GM18868 (cell line): ENCODE measurements around the gene UVRAG.
A peak's percentile ranks its signal among the peaks of the same experiment; 100 is the strongest.

Source experiments
- ATAC-seq: cut with Tn5 transposase; IDR thresholded peaks from one replicate; pipeline ENCODE4 v1.9.1; 2021; ENCODE audit warnings: mild to moderate bottlenecking, moderate library complexity; ENCODE audit not compliant: unreplicated experiment

UVRAG gene

GRCh38 chr11:75802913-75803820 is 11.8 kb upstream of the UVRAG start:
- peak; percentile 69 for ATAC-seq

GRCh38 chr11:75809111-75809510 is 5.9 kb upstream of the UVRAG start:
- no peak for ATAC-seq

- no peak for ATAC-seq
Observed at GRCh38 chr11:75809991-75810390, 5.0 kb upstream of the UVRAG start.

GRCh38 chr11:75810637-75811390 is 4.2 kb upstream of the UVRAG start:
- ATAC-seq: peak; percentile 24

GRCh38 chr11:75811485-75811884 is 3.5 kb upstream of the UVRAG start:
- ATAC-seq: no peak

GRCh38 chr11:75812542-75813040 is 2.4 kb upstream of the UVRAG start:
- ATAC-seq: no peak

GRCh38 chr11:75813124-75813523 is 1.9 kb upstream of the UVRAG start:
- peak; percentile 20 for ATAC-seq

GRCh38 chr11:75813622-75814039 is 1.4 kb upstream of the UVRAG start:
- ATAC-seq: no peak

- ATAC-seq: peak; percentile 28
Observed at GRCh38 chr11:75814363-75814676, 690 bp upstream of the UVRAG start.

GRCh38 chr11:75815345-75816168 is 547 bp downstream of the UVRAG start:
- peak; percentile 11 for ATAC-seq

- no peak for ATAC-seq
Observed at GRCh38 chr11:75816561-75817239, 1.7 kb downstream of the UVRAG start.

- ATAC-seq: no peak
Observed at GRCh38 chr11:75820645-75821044, 5.6 kb downstream of the UVRAG start.

GRCh38 chr11:75821202-75821601 is 6.2 kb downstream of the UVRAG start:
- ATAC-seq: no peak

- no peak for ATAC-seq
Observed at GRCh38 chr11:75822541-75822940, 7.5 kb downstream of the UVRAG start.

GRCh38 chr11:75823415-75823814 is 8.4 kb downstream of the UVRAG start:
- no peak for ATAC-seq

GRCh38 chr11:75823946-75824345 is 8.9 kb downstream of the UVRAG start:
- no peak for ATAC-seq

- no peak for ATAC-seq
Observed at GRCh38 chr11:75826461-75827230, 11.6 kb downstream of the UVRAG start.

GRCh38 chr11:75827562-75827961 is 12.6 kb downstream of the UVRAG start:
- ATAC-seq: no peak

GRCh38 chr11:75831915-75832502 is 17.0 kb downstream of the UVRAG start:
- ATAC-seq: no peak
